DND-41 (cell line): ENCODE measurements around the gene SNRNP70.

Experiments used
- CTCF ChIP-seq: IDR thresholded peaks from 2 replicates; pipeline ENCODE4 v1.5.1; 2012; ENCODE audit warnings: borderline replicate concordance, low read length, moderate library complexity, mild to moderate bottlenecking; ENCODE audit not compliant: poor library complexity, severe bottlenecking; ENCODE audit errors: extremely low read depth
- EZH2 ChIP-seq: IDR thresholded peaks from 3 replicates; pipeline ENCODE4 v1.6.1; 2012; ENCODE audit warnings: borderline replicate concordance, low read depth, mild to moderate bottlenecking, moderate library complexity, low read length, inconsistent platforms; ENCODE audit not compliant: severe bottlenecking

- no peak for TF ChIP-seq EZH2
- TF ChIP-seq CTCF = no peak
These were observed 62.9 kb downstream of the SNRNP70 start for GRCh38 chr19:49148044-49148682.
